OCI-LY7 (cell line): ENCODE results near the gene TUBGCP2. TPM values are rescaled to one million over a fixed set of nuclear protein-coding genes. Genes with fewer than 3 reads are reported as not detected.

ENCODE experiments used
- BruUV-seq: library from RNA; stranded (reverse); fragments of 400-500 nt; replicated peaks from 2 replicates; lab custom pipeline; 2021; lab: Mats Ljungman, UMichigan
- CTCF ChIA-PET: fragments of 300-600 bp; sonication (Branson Sonifier 250); formaldehyde crosslinking; loops from one replicate; lab custom pipeline; 2022; ENCODE audit warnings: antibody characterized with exemption; ENCODE audit not compliant: unreplicated experiment; lab: Charles Lee
- POLR2A ChIA-PET: fragments of 300-600 bp; sonication (Branson Sonifier 250); formaldehyde crosslinking; loops from one replicate; lab custom pipeline; 2022; ENCODE audit warnings: antibody characterized with exemption; lab: Charles Lee
- DNase-seq: peaks from one replicate; pipeline ENCODE4 v3.0.0-alpha.2; 2015; ENCODE audit warnings: low spot score
- H2AFZ ChIP-seq: fragments of 200-600 bp; sonication (generic), shearing (Covaris generic); 2 replicates; pipeline ENCODE4 v1.6.1; 2014; ENCODE audit warnings: mild to moderate bottlenecking, antibody characterized with exemption, low read length, moderate library complexity
- H3K27ac ChIP-seq: fragments of 200-600 bp; sonication (generic); 2 replicates; pipeline ENCODE4 v1.5.1; 2014; ENCODE audit warnings: mixed run types, low read depth, mild to moderate bottlenecking, moderate library complexity, low read length, inconsistent platforms; ENCODE audit not compliant: poor library complexity, severe bottlenecking
- H3K36me3 ChIP-seq: fragments of 200-600 bp; sonication (generic); 2 replicates; pipeline ENCODE4 v1.6.1; 2014; ENCODE audit warnings: mild to moderate bottlenecking, antibody characterized with exemption, low read length, moderate library complexity, mixed read lengths; ENCODE audit not compliant: insufficient read depth
- H3K4me1 ChIP-seq: fragments of 200-600 bp; sonication (generic); 2 replicates; pipeline ENCODE4 v1.5.1; 2014; ENCODE audit warnings: mild to moderate bottlenecking, low read length; ENCODE audit not compliant: insufficient read depth, poor library complexity, severe bottlenecking
- H3K4me2 ChIP-seq: fragments of 200-600 bp; sonication (generic); 2 replicates; pipeline ENCODE4 v1.6.1; 2014; ENCODE audit warnings: mild to moderate bottlenecking, low read length
- H3K4me3 ChIP-seq: fragments of 200-600 bp; sonication (generic); 2 replicates; pipeline ENCODE4 v1.5.1; 2014; ENCODE audit warnings: mild to moderate bottlenecking, low read depth, low read length; ENCODE audit not compliant: poor library complexity, severe bottlenecking
- H3K79me2 ChIP-seq: fragments of 200-600 bp; sonication (generic); 2 replicates; pipeline ENCODE4 v1.6.1; 2016; ENCODE audit warnings: low read depth, mild to moderate bottlenecking, low read length, moderate library complexity, mixed read lengths; ENCODE audit not compliant: insufficient read depth
- H3K9me2 ChIP-seq: fragments of 200-600 bp; sonication (generic); 2 replicates; pipeline ENCODE4 v1.6.1; 2016; ENCODE audit warnings: mild to moderate bottlenecking, low read length, mixed read lengths; ENCODE audit not compliant: insufficient read depth
- H3K9me3 ChIP-seq: fragments of 200-600 bp; sonication (generic); 2 replicates; pipeline ENCODE4 v1.6.1; 2014; ENCODE audit warnings: mild to moderate bottlenecking, mixed run types, low read length, mixed read lengths
- H4K20me1 ChIP-seq: fragments of 200-600 bp; sonication (generic); 2 replicates; pipeline ENCODE4 v1.6.1; 2014; ENCODE audit warnings: mild to moderate bottlenecking, antibody characterized with exemption, low read length, moderate library complexity, mixed read lengths; ENCODE audit not compliant: insufficient read depth
- EZH2phosphoT487 ChIP-seq: fragments of 200-600 bp; sonication (generic); IDR thresholded peaks from 2 replicates; pipeline ENCODE4 v1.6.1; 2018; ENCODE audit warnings: low read depth, borderline replicate concordance, mild to moderate bottlenecking, mixed run types, antibody characterized with exemption, low read length, moderate library complexity, mixed read lengths
- intact Hi-C: fragments of 100-400 bp; cut with micrococcal nuclease; formaldehyde crosslinking; loops from one replicate; pipeline ENCODE4 v1.10.0; 2022; ENCODE audit not compliant: unreplicated experiment
- total RNA-seq, 2 experiments: library from RNA; depleted of rRNA in 1 of 2; stranded (reverse); fragments of >200 nt in 1 of 2; shearing (Covaris generic) in 1 of 2; gene quantifications; 2 replicates each; pipeline ENCODE4 v1.2.3, GENCODE V29; 2014 to 2022
- TF ChIP-seq, protein P1 (sequence below): fragments of 200-600 bp; sonication (generic); conservative IDR thresholded peaks from 2 replicates; pipeline ENCODE4 v1.5.1; 2014; ENCODE audit warnings: mild to moderate bottlenecking, antibody characterized with exemption, low read length, moderate library complexity, mixed read lengths

Gene TUBGCP2
- total RNA-seq, 2 experiments from 2014 or later: 40.5 to 56.1 TPM

DNA sequence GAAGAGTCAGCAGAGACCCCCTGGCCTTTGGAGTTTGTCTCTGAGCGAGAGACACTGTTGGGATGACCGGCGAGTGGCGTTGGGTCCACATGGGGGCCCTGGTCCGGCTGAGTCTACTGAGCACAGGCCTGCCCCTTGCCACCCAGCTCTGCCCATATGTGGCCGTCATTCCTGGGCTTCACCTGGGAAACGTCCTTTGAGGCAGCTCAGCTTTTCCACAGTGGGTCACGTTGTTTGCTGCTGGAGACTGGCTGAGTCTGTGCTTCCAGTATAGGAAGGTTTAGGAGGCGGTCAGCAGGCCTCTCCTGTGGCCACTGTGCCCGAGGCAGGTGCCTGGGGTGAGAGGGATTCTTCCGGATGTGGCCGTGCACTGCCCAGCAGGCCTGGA lies 49.1 kb downstream of the TUBGCP2 start:
- Histone ChIP-seq H3K27ac (no peak overlapping the region), H3K79me2 (no peaks in the 10 kb centered on the region), H3K4me3 (no peak overlapping the region), H3K4me2 (no peak overlapping the region), H4K20me1 (no peaks in the 10 kb centered on the region), H3K9me2 (no peaks in the 10 kb centered on the region), H3K4me1 (peaks cover 26% of the 10 kb centered on the region), H2AFZ (no peak overlapping the region), H3K36me3 (no peaks in the 10 kb centered on the region), H3K9me3 (no peaks in the 10 kb centered on the region)
- BruUV-seq: no TSS peak
- no peak for TF ChIP-seq EZH2phosphoT487
- TF ChIP-seq, protein P1, sequence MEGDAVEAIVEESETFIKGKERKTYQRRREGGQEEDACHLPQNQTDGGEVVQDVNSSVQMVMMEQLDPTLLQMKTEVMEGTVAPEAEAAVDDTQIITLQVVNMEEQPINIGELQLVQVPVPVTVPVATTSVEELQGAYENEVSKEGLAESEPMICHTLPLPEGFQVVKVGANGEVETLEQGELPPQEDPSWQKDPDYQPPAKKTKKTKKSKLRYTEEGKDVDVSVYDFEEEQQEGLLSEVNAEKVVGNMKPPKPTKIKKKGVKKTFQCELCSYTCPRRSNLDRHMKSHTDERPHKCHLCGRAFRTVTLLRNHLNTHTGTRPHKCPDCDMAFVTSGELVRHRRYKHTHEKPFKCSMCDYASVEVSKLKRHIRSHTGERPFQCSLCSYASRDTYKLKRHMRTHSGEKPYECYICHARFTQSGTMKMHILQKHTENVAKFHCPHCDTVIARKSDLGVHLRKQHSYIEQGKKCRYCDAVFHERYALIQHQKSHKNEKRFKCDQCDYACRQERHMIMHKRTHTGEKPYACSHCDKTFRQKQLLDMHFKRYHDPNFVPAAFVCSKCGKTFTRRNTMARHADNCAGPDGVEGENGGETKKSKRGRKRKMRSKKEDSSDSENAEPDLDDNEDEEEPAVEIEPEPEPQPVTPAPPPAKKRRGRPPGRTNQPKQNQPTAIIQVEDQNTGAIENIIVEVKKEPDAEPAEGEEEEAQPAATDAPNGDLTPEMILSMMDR: no peak
- intact Hi-C loops: no loop called here
- CTCF ChIA-PET: interaction anchor here (1.0 kb wide), 1 partner anchor 15 kb away, joined by 4 read pairs; no protein-coding TSS in a partner anchor
- POLR2A ChIA-PET: no interaction called here
- DNase-seq: no peak

DNA sequence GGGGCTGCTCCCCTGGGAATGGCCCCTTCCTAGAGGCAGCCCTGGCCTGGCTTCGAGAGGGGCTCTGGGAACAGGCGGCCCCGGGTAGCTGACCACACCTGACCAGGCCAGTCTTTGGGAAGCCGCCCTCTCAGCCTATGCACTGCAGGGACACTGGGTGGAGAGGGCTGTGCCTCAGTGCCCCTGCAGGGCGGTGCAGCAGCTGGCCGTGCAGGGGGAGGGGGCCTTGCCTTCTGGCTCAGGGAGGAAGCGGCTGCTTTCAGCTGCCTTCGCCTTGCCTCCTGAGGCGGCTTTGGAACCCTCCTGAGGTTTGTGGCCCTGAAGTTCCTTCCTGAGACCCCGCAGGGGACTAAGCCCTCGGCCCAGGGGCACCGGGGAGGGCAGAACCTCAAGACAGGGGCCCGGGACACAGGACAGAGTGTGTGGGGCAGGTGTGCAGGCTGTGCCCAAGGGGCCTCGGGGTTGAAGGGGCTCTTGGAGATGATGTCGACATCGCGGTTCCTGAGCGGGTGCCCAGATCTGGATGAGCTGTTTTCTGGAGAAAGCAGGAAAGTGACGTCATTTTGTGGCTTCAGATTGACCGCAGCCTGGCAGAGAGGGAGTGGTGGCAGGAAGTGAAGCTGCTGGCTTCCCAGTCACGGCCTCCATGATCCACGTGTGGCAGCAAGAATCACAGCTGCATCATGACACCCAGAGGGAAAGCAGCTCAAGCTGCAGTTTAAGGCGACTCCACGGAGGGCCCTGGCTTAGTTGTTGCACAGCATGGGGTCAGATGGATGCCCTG lies 49.7 kb downstream of the TUBGCP2 start:
- intact Hi-C loops: no loop called here
- H2AFZ ChIP-seq: no peak overlapping the region
- H3K36me3 ChIP-seq: no peaks in the 10 kb centered on the region
- H3K79me2 ChIP-seq: no peaks in the 10 kb centered on the region
- no peak overlapping the region for H3K27ac ChIP-seq
- H3K4me3 ChIP-seq: no peak overlapping the region
- TF ChIP-seq, protein P1: no peak
- TF ChIP-seq EZH2phosphoT487: no peak
- DNase-seq: no peak
- POLR2A ChIA-PET: interaction anchor here (0.5 to 0.9 kb wide), 2 partner anchors 16 to 162 kb away, joined by 3 to 5 read pairs; no protein-coding TSS in a partner anchor
- H3K9me3 ChIP-seq: no peaks in the 10 kb centered on the region
- no TSS peak for BruUV-seq
- CTCF ChIA-PET: interaction anchor here (1.0 kb wide), 1 partner anchor 15 kb away, joined by 4 read pairs; no protein-coding TSS in a partner anchor
- no peak overlapping the region for H3K4me2 ChIP-seq
- H4K20me1 ChIP-seq: no peaks in the 10 kb centered on the region
- peaks cover 26% of the 10 kb centered on the region for H3K4me1 ChIP-seq
- H3K9me2 ChIP-seq: no peaks in the 10 kb centered on the region
